HEK293T (cell line): ENCODE measurements around the gene ELF2.

Experiments used
- CTCF ChIA-PET: fragments of 350-600 bp; formaldehyde crosslinking; extraction: SDS; loops from one replicate; lab custom pipeline; 2021; ENCODE audit warnings: antibody characterized with exemption, inconsistent platforms; lab: Yijun Ruan, JAX
- POLR2A ChIA-PET: fragments of 350-600 bp; formaldehyde crosslinking; extraction: SDS; loops from one replicate; lab custom pipeline; 2020; ENCODE audit warnings: antibody characterized with exemption, inconsistent platforms; lab: Yijun Ruan, JAX
- DNase-seq: peaks from one replicate; pipeline ENCODE4 v3.0.0; 2012; ENCODE audit warnings: mixed read lengths; ENCODE audit errors: extremely low spot score
- ARNT ChIP-seq: fragments of 450-650 bp; IDR thresholded peaks from 2 replicates; pipeline ENCODE4 v1.6.1; 2017; ENCODE audit warnings: mild to moderate bottlenecking
- BHLHE40 ChIP-seq: fragments of 450-650 bp; IDR thresholded peaks from 2 replicates; pipeline ENCODE4 v1.6.1; 2016; ENCODE audit warnings: mild to moderate bottlenecking, moderate library complexity, borderline replicate concordance
- CTBP1 ChIP-seq: fragments of 450-650 bp; IDR thresholded peaks from 2 replicates; pipeline ENCODE4 v1.6.1; 2016; ENCODE audit warnings: borderline replicate concordance
- ELF4 ChIP-seq: fragments of 450-650 bp; IDR thresholded peaks from 2 replicates; pipeline ENCODE4 v1.6.1; 2017; ENCODE audit warnings: antibody characterized with exemption
- FOXA1 ChIP-seq: fragments of 450-650 bp; IDR thresholded peaks from 2 replicates; pipeline ENCODE4 v1.6.1; 2016; ENCODE audit warnings: mild to moderate bottlenecking
- FOXK2 ChIP-seq: fragments of 450-650 bp; IDR thresholded peaks from 2 replicates; pipeline ENCODE4 v1.6.1; 2016; ENCODE audit warnings: mild to moderate bottlenecking
- FOXM1 ChIP-seq: fragments of 450-650 bp; IDR thresholded peaks from 2 replicates; pipeline ENCODE4 v1.6.1; 2017; ENCODE audit warnings: mild to moderate bottlenecking, borderline replicate concordance
- HDGF ChIP-seq: fragments of 450-650 bp; IDR thresholded peaks from 2 replicates; pipeline ENCODE4 v1.6.1; 2017; ENCODE audit warnings: antibody characterized with exemption, borderline replicate concordance
- L3MBTL2 ChIP-seq: fragments of 450-650 bp; conservative IDR thresholded peaks from 2 replicates; pipeline ENCODE4 v1.6.1; 2016; ENCODE audit warnings: mild to moderate bottlenecking
- LEF1 ChIP-seq: fragments of 450-650 bp; IDR thresholded peaks from 2 replicates; pipeline ENCODE4 v1.6.1; 2017; ENCODE audit warnings: mild to moderate bottlenecking, borderline replicate concordance
- NFRKB ChIP-seq: fragments of 450-650 bp; IDR thresholded peaks from 2 replicates; pipeline ENCODE4 v1.6.1; 2016; ENCODE audit warnings: mild to moderate bottlenecking, moderate library complexity
- PKNOX1 ChIP-seq: fragments of 450-650 bp; IDR thresholded peaks from 2 replicates; pipeline ENCODE4 v1.6.1; 2016
- SP1 ChIP-seq: fragments of 450-650 bp; IDR thresholded peaks from 2 replicates; pipeline ENCODE4 v1.6.1; 2017
- SUZ12 ChIP-seq: fragments of 450-650 bp; IDR thresholded peaks from 2 replicates; pipeline ENCODE4 v1.6.1; 2016; ENCODE audit warnings: mild to moderate bottlenecking
- TARDBP ChIP-seq: fragments of 450-650 bp; IDR thresholded peaks from 2 replicates; pipeline ENCODE4 v1.6.1; 2016
- ZNF384 ChIP-seq: fragments of 450-650 bp; IDR thresholded peaks from 2 replicates; pipeline ENCODE4 v1.6.1; 2016

The ELF2 gene

GRCh38 chr4:139112650-139113049, 64.4 kb downstream of the ELF2 start:
- no peak for DNase-seq
- TF ChIP-seq SP1: no peak
- no peak for TF ChIP-seq LEF1
- no peak for TF ChIP-seq CTBP1
- TF ChIP-seq BHLHE40: no peak
- TF ChIP-seq FOXK2: no peak
- TF ChIP-seq SUZ12: no peak
- no peak for TF ChIP-seq L3MBTL2
- no peak for TF ChIP-seq TARDBP
- TF ChIP-seq FOXA1: no peak
- TF ChIP-seq ELF4: no peak
- TF ChIP-seq ZNF384: no peak
- CTCF ChIA-PET: interaction anchor here (1.0 kb wide), 1 partner anchor 27 kb away, joined by 3 read pairs; no protein-coding TSS in a partner anchor
- POLR2A ChIA-PET: interaction anchor here (1.2 kb wide), 1 partner anchor 167 kb away, joined by 4 read pairs; the partner anchor contains the start of gene MGARP

GRCh38 chr4:139108567-139109128, 68.4 kb downstream of the ELF2 start:
- CTCF ChIA-PET: interaction anchor here (0.7 to 1.2 kb wide), 3 partner anchors 12 to 1204 kb away, joined by 3 read pairs; no protein-coding TSS in a partner anchor
- POLR2A ChIA-PET: no interaction called here

GRCh38 chr4:139099366-139099982, 77.5 kb downstream of the ELF2 start:
- TF ChIP-seq LEF1 (no peak), FOXK2 (no peak), NFRKB (no peak), SP1 (no peak), ZNF384 (no peak), BHLHE40 (no peak), TARDBP (no peak), L3MBTL2 (no peak)
- DNase-seq: peak; percentile 69
- ChIA-PET POLR2A (no interaction called here), CTCF (interaction anchor here (1.2 to 2.5 kb wide), 5 partner anchors 19 to 202 kb away, joined by 4 to 7 read pairs (median 5); partner anchors contain the start of gene NAA15)

More at GRCh38 chr4:139108567-139109128, 68.4 kb downstream of the ELF2 start:
- DNase-seq: no peak
- no peak for TF ChIP-seq BHLHE40
- no peak for TF ChIP-seq L3MBTL2
- TF ChIP-seq CTBP1: no peak
- no peak for TF ChIP-seq FOXA1
- TF ChIP-seq NFRKB: no peak

- CTCF ChIA-PET: no interaction called here
- TF ChIP-seq FOXM1 (no peak), SP1 (no peak), LEF1 (no peak), ELF4 (no peak), TARDBP (no peak), NFRKB (no peak), BHLHE40 (no peak), ARNT (no peak), L3MBTL2 (no peak), SUZ12 (no peak)
- POLR2A ChIA-PET: no interaction called here
- no peak for DNase-seq
These were observed 84.7 kb downstream of the ELF2 start for GRCh38 chr4:139092271-139092670.

- TF ChIP-seq FOXA1: no peak
- TF ChIP-seq SP1: no peak
- TF ChIP-seq CTBP1: no peak
- no peak for TF ChIP-seq FOXK2
- no peak for TF ChIP-seq FOXM1
- no peak for TF ChIP-seq HDGF
- TF ChIP-seq ZNF384: no peak
- TF ChIP-seq LEF1: no peak
- TF ChIP-seq SUZ12: no peak
- TF ChIP-seq TARDBP: no peak
- TF ChIP-seq ARNT: no peak
- no peak for TF ChIP-seq PKNOX1
- TF ChIP-seq L3MBTL2: no peak
- no peak for TF ChIP-seq BHLHE40
- no peak for DNase-seq
- ChIA-PET POLR2A (no interaction called here), CTCF (interaction anchor here (0.7 to 1.9 kb wide), 2 partner anchors 28 to 55 kb away, joined by 3 to 10 read pairs; no protein-coding TSS in a partner anchor)
These were observed 91.9 kb downstream of the ELF2 start for GRCh38 chr4:139085141-139085540.

GRCh38 chr4:139084804-139085093, 92.3 kb downstream of the ELF2 start:
- no peak for TF ChIP-seq FOXM1
- no peak for TF ChIP-seq ARNT
- TF ChIP-seq BHLHE40: no peak
- TF ChIP-seq ELF4: no peak
- TF ChIP-seq SP1: no peak
- no peak for TF ChIP-seq HDGF
- no peak for TF ChIP-seq ZNF384
- no peak for TF ChIP-seq L3MBTL2
- no peak for TF ChIP-seq NFRKB
- TF ChIP-seq CTBP1: no peak
- no peak for TF ChIP-seq FOXA1
- TF ChIP-seq PKNOX1: no peak
- TF ChIP-seq TARDBP: no peak
- TF ChIP-seq FOXK2: no peak
- TF ChIP-seq LEF1: no peak
- TF ChIP-seq SUZ12: no peak
- ChIA-PET POLR2A (interaction anchor here (0.9 to 1.1 kb wide), 3 partner anchors 25 to 92 kb away, joined by 3 read pairs; partner anchors contain the start of gene ELF2), CTCF (interaction anchor here (0.6 to 1.3 kb wide), 2 partner anchors 87 to 1304 kb away, joined by 3 read pairs; no protein-coding TSS in a partner anchor)
- no peak for DNase-seq
